GM21528 (cell line): ENCODE results near the gene PNMA8B.
"Not testable (repeated sequence)": the region's sequence is repeated elsewhere in the genome, so short reads cannot be mapped to it uniquely, and the experiment has no call there.

ENCODE experiments used
- ATAC-seq: cut with Tn5 transposase; IDR thresholded peaks from one replicate; pipeline ENCODE4 v1.9.1; 2021; ENCODE audit warnings: mild to moderate bottlenecking, moderate library complexity; ENCODE audit not compliant: unreplicated experiment, low FRiP score

The PNMA8B gene, protein sequence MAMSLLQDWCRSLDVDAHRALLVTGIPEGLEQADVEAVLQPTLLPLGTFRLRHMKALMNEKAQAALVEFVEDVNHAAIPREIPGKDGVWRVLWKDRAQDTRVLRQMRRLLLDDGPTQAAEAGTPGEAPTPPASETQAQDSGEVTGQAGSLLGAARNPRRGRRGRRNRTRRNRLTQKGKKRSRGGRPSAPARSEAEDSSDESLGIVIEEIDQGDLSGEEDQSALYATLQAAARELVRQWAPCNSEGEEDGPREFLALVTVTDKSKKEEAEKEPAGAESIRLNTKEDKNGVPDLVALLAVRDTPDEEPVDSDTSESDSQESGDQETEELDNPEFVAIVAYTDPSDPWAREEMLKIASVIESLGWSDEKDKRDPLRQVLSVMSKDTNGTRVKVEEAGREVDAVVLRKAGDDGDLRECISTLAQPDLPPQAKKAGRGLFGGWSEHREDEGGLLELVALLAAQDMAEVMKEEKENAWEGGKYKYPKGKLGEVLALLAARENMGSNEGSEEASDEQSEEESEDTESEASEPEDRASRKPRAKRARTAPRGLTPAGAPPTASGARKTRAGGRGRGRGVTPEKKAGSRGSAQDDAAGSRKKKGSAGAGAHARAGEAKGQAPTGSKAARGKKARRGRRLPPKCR

DNA sequence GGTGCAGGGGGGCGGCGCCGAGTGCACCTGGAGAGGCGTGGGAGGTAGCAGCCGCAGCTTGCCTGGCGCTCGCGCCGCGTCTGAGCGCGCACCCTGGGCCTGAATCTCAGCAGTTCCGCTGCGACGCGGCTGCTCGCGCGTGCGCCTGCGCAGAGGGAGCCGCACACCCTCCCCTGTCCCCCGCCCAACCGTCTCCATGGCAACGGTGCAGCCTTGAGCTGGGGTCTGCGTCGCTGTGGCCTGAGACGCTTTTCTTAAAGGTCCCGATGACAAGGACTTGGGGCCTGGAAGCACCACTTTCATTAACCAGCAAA is at the start of gene PNMA8B:
TSS of gene PNMA8B (minus strand) at position 82 of the 314 bp plus-strand sequence. CDS start 402 bp downstream, outside the sequence.
- ATAC-seq: no peak

GRCh38 chr19:46544651-46545050 is 49.0 kb upstream of the PNMA8B start:
- ATAC-seq: no peak

DNA sequence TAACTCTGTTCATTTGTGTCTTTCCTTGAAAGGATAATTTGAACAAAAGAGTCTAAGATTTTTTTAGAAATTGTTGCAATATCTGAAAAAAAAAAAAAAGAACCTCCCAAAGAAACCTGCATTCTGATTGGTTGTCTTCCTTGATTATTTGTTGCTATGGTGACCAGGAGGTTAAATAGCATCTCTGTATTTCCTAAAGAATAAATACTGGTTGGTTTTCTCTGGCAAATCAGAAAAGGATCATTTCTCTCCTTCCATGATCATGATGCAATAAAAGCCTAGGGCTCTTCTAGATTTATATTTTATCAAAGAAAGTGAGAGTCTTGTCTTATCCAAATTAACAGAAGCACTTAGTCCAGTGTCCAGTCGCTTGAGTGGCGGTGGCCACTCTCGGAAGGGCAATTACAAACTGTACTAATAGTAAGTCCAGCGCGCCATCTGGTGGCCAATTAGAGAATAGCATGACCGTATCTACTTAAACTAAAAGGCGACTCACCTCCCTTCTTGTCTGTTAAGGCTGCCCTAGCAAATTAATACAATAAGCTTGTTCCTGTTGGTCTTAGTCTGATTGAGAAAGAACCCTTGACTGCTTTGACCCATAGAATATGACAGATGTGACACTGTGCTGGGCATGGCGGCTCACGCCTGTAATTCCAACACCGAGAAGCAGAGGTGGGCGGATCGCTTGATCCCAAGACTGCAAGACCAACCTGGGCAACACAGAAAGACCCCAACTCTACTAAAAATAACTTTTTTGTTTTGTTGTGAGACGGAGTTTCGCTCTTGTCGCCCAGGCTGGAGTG is 47.0 kb upstream of the PNMA8B start:
- no peak for ATAC-seq

DNA sequence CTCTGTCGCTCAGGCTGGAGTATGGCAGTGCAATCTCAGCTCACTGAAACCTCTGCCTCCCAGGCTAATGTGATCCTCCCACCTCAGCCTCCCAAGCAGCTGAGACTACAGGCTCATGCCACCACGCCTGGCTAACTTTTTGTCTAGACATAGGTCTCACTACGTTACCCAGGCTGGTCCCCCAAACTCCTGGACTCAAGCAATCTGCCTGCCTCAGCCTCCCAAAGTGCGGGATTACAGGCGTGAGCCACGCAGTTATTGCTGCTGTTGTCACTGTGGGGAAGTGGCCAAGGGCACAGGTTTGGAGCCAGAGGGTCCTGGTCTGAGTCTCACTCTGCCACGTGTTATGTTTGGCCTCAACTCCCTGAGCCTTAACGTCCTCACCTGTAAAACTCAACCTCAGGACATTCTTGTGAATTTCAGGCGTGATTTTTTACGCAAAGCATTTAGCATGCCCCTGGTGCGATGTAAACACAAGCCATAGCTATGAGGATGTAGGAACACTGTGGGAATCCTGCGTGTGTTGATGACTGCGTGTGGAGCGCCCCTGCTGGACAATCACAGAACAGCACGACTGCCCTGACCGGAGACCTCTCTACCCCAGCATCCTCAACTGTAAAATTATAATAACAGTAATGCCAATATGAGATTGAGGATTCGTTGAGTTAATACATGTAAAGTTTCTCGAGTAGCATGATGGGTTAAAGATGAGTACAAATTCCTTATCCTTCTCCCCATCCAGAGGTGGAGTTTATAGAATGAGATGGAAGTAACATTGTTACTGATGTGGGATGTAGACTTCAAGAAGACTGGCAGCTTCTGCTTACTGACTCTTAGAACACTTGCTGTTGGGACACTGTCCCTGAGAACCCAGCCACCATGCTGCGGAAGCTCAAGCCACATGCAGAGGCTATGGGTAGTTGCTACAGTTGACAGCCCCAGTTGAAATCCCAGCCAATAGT is 41.8 kb upstream of the PNMA8B start:
- ATAC-seq: no peak

DNA sequence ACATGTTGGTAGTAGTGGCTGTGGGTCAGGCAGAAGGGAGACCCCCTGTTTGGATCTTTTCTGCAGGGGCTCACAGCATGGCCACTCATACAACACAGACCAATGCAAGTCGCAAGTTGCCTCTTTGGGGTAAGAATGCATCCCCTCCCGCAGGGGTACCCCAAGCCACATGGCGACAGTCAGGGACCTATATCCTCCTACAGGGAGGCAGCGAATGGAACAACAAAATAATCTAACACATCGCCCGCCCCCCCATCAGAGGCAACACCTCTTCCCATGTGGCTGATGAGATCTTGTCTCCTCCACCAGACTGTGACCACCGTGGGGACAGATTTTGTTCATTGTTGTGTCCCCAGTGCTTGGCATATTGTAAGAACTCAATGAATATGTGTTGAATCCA is 40.7 kb upstream of the PNMA8B start:
- ATAC-seq: no peak

DNA sequence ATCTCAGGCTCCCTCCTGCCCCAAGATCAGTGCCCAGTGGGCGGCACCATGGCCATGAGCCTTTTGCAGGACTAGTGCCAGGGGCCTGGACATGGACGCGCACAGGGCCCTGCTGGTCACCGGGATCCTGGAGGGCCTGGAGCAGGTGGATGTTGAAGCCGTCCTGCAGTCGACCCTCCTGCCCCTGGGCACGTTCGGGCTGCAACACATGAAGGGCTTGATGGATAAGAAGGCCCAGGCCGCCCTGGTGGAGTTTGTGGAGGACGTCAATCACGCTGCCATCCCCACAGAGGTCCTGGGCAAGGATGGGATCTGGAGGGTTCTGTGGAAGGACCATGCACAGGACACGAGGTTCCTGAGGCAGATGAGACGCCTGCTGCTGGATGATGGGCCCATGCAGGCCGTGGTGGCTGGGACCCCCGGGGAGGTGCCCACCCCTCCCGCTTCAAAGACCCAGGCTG is 38.0 kb upstream of the PNMA8B start:
- ATAC-seq: no peak

DNA sequence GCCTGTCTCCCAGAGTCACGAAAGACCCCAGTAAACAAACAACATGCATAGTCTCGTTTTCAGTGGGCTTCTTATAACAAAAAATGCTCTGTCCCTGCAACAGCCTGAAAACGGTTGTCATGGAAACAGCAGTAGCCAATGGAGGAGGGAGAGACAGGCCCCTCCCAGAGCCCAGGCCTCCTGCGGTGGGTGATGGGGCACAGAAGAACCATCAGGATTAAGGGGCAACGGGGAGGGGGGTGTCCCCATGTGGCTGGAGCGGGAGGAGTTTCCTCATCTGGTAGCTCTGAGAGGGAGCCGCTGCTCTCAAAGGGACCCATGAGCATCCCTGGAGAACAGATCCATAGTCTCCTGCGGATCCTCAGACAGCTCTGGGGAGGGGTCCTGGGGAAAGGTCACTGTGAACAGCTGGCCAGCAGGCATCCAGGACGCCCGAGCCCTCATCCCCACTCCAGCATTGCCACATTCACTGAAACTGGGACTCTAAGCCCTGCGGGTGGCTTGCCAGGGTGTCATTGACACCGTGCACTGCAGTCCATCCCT is 37.5 kb upstream of the PNMA8B start:
- no peak for ATAC-seq

- ATAC-seq: no peak
These were observed 35.0 kb upstream of the PNMA8B start for GRCh38 chr19:46530636-46531035.

GRCh38 chr19:46529622-46530451 is 34.2 kb upstream of the PNMA8B start:
- no peak for ATAC-seq

DNA sequence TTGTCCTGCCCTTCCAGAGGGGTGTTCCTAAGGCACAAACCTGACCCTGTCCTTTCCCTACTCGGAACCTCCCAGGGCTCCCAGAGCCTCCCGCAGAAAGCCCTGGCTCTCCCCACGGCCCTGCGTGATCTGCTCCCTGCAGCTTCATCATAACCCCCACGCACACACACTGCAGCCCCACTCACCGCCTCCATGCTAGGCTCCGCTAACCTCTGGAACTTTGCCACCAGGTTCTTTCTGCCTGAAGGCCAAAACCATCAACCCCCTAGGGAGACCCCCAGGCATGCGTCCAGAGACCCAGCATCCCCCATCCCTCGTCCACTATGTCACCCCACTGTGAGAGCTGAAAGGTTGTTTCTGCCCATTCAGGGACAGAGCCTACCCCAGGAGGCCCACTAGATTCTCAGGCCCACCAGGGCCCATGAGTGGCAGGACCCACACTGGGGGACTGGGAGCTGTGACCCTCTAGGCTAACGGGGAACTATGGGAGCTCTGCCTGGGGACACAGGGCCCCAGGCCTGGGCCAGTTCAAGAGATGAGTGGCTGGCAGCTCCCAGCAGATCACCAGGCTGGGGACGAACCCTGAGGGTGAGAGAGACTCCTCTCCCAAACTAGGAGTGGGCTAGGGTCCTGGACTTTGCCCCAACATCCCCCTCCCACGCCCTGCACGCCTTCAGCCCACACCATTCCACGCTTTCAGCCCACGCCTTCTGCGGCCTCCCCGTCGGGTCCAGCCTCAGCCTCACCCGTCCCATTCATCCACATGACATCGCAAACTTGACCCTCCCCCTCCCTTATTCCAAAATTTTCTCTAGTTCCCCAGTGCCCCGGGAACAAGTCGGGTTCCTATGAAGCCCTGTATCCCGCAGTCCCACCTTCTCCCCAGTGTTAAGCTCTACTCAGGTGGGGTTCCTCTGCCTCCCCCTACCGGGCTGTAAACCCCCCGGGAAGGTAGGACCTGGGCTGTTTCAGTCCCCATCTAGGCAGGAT is 33.2 kb upstream of the PNMA8B start:
- no peak for ATAC-seq

- ATAC-seq: not testable (repeated sequence)
These were observed 31.1 kb upstream of the PNMA8B start for GRCh38 chr19:46526801-46527200.

- ATAC-seq: no peak
These were observed 28.6 kb upstream of the PNMA8B start for GRCh38 chr19:46524308-46524707.

- ATAC-seq: not testable (repeated sequence)
These were observed 27.3 kb upstream of the PNMA8B start for GRCh38 chr19:46522988-46523387.

- ATAC-seq: no peak
These were observed 25.7 kb upstream of the PNMA8B start for GRCh38 chr19:46521241-46521868.

- no peak for ATAC-seq
These were observed 24.9 kb upstream of the PNMA8B start for GRCh38 chr19:46520616-46521015.

DNA sequence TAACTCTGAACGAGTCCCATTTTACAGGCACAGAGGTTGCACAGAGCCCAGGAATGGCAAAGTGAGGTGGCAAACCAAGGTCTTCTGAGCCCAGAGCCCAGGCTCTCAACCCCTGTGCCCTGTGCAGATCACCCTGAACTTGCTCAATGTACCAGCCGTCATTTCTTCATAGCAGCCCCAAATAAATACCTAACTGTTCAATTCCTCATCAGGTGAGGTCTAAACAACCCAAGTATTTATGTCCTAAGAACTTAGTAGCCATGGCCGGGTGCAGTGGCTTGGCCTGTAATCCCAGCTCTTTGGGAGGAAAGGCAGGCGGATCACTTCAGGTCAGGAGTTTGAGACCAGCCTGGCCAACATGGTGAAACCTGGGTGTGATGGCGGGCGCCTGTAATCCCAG is 21.8 kb upstream of the PNMA8B start:
- ATAC-seq: no peak

DNA sequence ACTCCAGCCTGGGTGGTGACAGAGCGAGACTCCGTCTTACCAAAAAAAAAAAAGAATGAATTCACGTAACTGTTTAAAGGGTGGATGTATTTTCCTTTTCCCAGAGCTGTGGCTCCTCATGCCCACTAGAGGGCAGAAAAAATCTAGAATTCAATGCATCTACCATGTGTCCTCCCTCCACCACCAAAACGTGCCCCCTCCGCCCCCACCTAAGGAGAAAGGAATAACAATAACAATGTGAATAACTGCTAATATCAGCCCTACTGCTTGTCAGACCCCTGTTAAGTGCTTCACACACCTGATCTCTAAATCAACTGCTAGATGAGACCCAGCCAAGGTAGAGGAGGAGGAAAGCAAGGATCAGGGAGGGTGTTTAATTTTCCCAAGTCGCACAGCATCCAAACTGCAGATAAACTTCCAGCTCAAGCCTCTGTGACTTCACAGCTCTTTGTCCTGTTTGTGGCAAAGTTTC is 20.2 kb upstream of the PNMA8B start:
- no peak for ATAC-seq
